Measurements from ENCODE around the gene SORBS1.

The SORBS1 gene

DNA sequence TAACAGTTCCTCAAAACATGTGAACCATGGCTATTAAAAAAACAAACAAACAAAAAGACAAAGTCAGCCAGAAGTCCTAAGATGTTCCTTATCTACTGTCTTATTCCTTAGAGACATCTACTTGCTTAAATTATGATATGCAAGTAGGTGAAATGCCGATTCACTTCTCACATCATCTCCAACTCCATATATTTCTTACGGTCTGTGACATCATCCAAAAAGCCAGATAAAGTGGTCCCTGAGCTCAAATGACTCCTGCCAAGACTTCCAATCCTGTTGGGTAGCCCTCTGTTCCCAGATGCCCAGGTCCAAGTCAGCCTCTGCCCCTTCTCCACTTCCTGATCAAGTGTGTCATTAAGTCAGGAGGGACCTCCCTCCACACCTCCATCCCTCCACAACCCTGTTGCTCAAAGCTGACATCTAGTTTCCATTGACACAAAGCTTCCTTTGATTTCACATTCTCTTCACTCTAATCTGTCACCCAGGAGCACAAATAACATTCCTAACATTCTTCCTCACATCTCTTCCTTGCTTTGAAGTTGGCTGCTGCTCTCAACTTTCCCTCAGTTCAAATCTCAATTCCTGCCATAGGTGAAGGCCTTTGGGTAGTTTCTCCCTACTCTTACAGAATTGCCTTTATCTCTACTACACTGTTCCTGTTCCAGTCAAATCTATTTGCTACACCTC is 214.3 kb downstream of the SORBS1 start:
- Histone ChIP-seq H3K9ac (ENCODE audit: low read length) (no peak overlapping the region), H3K27me3 (ENCODE audit: insufficient read depth, low read length, poor library complexity) (no peaks in the 10 kb centered on the region), H2AK5ac (ENCODE audit: low read length) (no peak overlapping the region), H3K4me2 (ENCODE audit: low read length) (no peak overlapping the region), H3K4me3 (ENCODE audit: low read length) (no peak overlapping the region), H3K23ac (ENCODE audit: low read length) (no peak overlapping the region), H3K27ac (ENCODE audit: low read depth, low read length) (no peak overlapping the region), H3K4me1 (ENCODE audit: control insufficient read depth, low read depth, low read length) (peaks cover 5% of the 10 kb centered on the region), H4K5ac (ENCODE audit: low read length) (no peak overlapping the region), H4K8ac (ENCODE audit: low read depth, low read length) (no peak overlapping the region), H2BK5ac (ENCODE audit: low read length) (no peak overlapping the region), H3K79me2 (ENCODE audit: control insufficient read depth, insufficient read depth, low read length) (no peaks in the 10 kb centered on the region), H3K4ac (ENCODE audit: low read depth, low read length) (no peak overlapping the region), H3K18ac (ENCODE audit: low read length) (no peak overlapping the region), H3K56ac (ENCODE audit: low read length) (no peak overlapping the region), H3K79me1 (ENCODE audit: low read length) (no peaks in the 10 kb centered on the region), H2BK120ac (ENCODE audit: low read depth, low read length) (no peak overlapping the region), H3K36me3 (ENCODE audit: control insufficient read depth, insufficient read depth, low read length) (no peaks in the 10 kb centered on the region), H2BK15ac (replicated peaks; ENCODE audit: low read depth) (no peak overlapping the region)
- DNase-seq: peak; percentile 98
- no CpG with 5 or more reads among the region's 2 CpGs for WGBS (ENCODE audit: extremely low coverage, insufficient coverage, low lambda C conversion rate)

DNA sequence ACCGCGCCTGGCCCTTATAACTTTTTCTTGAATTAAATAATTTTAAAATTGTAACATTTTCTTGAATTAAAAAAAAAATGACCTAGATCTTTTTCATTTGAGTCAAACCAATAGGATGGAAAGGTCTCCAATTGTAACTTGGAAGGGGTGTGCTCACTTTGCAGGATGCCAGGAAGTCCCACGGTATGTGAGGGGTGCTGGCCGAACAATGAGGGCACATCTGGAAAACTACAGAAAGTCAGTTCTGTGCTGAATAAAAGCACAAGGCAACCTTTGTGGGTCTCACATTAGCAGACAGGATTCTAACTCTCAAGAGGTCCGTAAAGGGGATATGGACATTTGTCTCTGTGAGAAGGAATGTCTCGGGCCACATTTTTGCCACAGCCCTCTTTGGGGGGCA is 217.6 kb downstream of the SORBS1 start:
- no peak overlapping the region for H4K8ac ChIP-seq (ENCODE audit: low read depth, low read length)
- H3K4me3 ChIP-seq (ENCODE audit: low read length): no peak overlapping the region
- H2AK5ac ChIP-seq (ENCODE audit: low read length): no peak overlapping the region
- no peak overlapping the region for H2BK5ac ChIP-seq (ENCODE audit: low read length)
- peak overlapping the region; percentile 81 for H3K18ac ChIP-seq (ENCODE audit: low read length)
- no peak overlapping the region for H3K27ac ChIP-seq (ENCODE audit: low read depth, low read length)
- no peaks in the 10 kb centered on the region for H3K79me2 ChIP-seq (ENCODE audit: control insufficient read depth, insufficient read depth, low read length)
- no CpG with 5 or more reads among the region's 6 CpGs for WGBS (ENCODE audit: extremely low coverage, insufficient coverage, low lambda C conversion rate)
- no peak overlapping the region for H3K56ac ChIP-seq (ENCODE audit: low read length)
- H3K36me3 ChIP-seq (ENCODE audit: control insufficient read depth, insufficient read depth, low read length): no peaks in the 10 kb centered on the region
- H3K4me1 ChIP-seq (ENCODE audit: control insufficient read depth, low read depth, low read length): peaks cover 2% of the 10 kb centered on the region
- no peaks in the 10 kb centered on the region for H3K27me3 ChIP-seq (ENCODE audit: insufficient read depth, low read length, poor library complexity)
- no peak overlapping the region for H3K23ac ChIP-seq (ENCODE audit: low read length)
- DNase-seq: no peak
- no peak overlapping the region for H3K9ac ChIP-seq (ENCODE audit: low read length)
- peak overlapping the region; percentile 87 for H2BK15ac ChIP-seq (replicated peaks; ENCODE audit: low read depth)
- H4K5ac ChIP-seq (ENCODE audit: low read length): no peak overlapping the region
- no peaks in the 10 kb centered on the region for H3K79me1 ChIP-seq (ENCODE audit: low read length)
- H3K4ac ChIP-seq (ENCODE audit: low read depth, low read length): peak overlapping the region; percentile 64
- H2BK120ac ChIP-seq (ENCODE audit: low read depth, low read length): peak overlapping the region; percentile 52
- H3K4me2 ChIP-seq (ENCODE audit: low read length): no peak overlapping the region

DNA sequence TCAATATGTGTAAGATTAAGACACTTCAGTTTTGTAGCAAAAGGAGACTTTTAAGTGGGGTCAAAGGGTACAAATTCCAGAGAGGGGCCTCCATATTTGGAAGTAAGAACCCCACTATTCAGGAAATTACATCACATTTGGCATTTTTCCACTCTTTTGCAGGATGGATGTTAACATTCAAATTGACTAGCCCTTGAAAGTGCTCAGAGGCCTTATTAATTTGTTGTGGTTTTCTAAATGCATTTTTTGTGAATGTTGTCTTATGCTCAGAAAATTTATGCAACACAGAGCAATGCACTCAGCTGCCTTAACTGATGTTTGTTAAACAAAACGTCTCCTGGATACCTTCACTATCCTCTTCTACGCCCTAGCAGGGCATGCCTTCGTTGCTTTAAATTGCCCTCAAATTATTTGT is 219.4 kb downstream of the SORBS1 start:
- no peaks in the 10 kb centered on the region for H3K36me3 ChIP-seq (ENCODE audit: control insufficient read depth, insufficient read depth, low read length)
- H3K27me3 ChIP-seq (ENCODE audit: insufficient read depth, low read length, poor library complexity): no peaks in the 10 kb centered on the region
- no CpG with 5 or more reads among the region's 3 CpGs for WGBS (ENCODE audit: extremely low coverage, insufficient coverage, low lambda C conversion rate)
- no peak overlapping the region for H4K5ac ChIP-seq (ENCODE audit: low read length)
- no peaks in the 10 kb centered on the region for H3K79me2 ChIP-seq (ENCODE audit: control insufficient read depth, insufficient read depth, low read length)
- no peaks in the 10 kb centered on the region for H3K79me1 ChIP-seq (ENCODE audit: low read length)
- no peak overlapping the region for H2AK5ac ChIP-seq (ENCODE audit: low read length)
- no peak overlapping the region for H3K4me2 ChIP-seq (ENCODE audit: low read length)
- H2BK15ac ChIP-seq (replicated peaks; ENCODE audit: low read depth): no peak overlapping the region
- H3K23ac ChIP-seq (ENCODE audit: low read length): no peak overlapping the region
- no peak overlapping the region for H4K8ac ChIP-seq (ENCODE audit: low read depth, low read length)
- H3K27ac ChIP-seq (ENCODE audit: low read depth, low read length): no peak overlapping the region
- H3K4me3 ChIP-seq (ENCODE audit: low read length): no peak overlapping the region
- peaks cover under 1% of the 10 kb centered on the region for H3K4me1 ChIP-seq (ENCODE audit: control insufficient read depth, low read depth, low read length)
- no peak overlapping the region for H3K56ac ChIP-seq (ENCODE audit: low read length)
- no peak overlapping the region for H2BK120ac ChIP-seq (ENCODE audit: low read depth, low read length)
- H3K4ac ChIP-seq (ENCODE audit: low read depth, low read length): no peak overlapping the region
- H2BK5ac ChIP-seq (ENCODE audit: low read length): no peak overlapping the region
- no peak overlapping the region for H3K18ac ChIP-seq (ENCODE audit: low read length)
- no peak for DNase-seq
- no peak overlapping the region for H3K9ac ChIP-seq (ENCODE audit: low read length)

DNA sequence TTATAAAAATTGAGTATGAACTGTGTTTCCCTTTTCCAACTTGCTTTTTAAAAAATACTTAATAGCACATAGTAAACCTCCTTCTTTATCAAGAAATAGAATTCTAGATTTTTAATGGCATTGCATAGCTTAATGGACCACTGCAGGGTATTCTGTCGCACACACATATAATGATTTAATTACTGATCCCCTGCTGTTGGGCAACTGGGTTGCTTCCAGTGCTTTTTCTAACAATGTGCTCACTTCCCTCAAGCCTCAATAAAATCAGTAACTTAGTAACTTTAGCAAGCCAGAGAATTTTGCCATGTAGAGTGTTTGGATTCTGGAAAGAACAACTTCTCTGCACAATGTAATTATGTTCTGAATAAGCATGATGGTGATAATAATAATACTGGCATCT is 221.3 kb downstream of the SORBS1 start:
- Histone ChIP-seq H3K27me3 (ENCODE audit: insufficient read depth, low read length, poor library complexity) (no peaks in the 10 kb centered on the region), H3K36me3 (ENCODE audit: control insufficient read depth, insufficient read depth, low read length) (no peaks in the 10 kb centered on the region), H3K4me2 (ENCODE audit: low read length) (no peak overlapping the region), H2BK15ac (replicated peaks; ENCODE audit: low read depth) (no peak overlapping the region), H3K4ac (ENCODE audit: low read depth, low read length) (no peak overlapping the region), H2BK120ac (ENCODE audit: low read depth, low read length) (no peak overlapping the region), H2AK5ac (ENCODE audit: low read length) (no peak overlapping the region), H3K27ac (ENCODE audit: low read depth, low read length) (no peak overlapping the region), H3K4me1 (ENCODE audit: control insufficient read depth, low read depth, low read length) (no peaks in the 10 kb centered on the region), H4K8ac (ENCODE audit: low read depth, low read length) (no peak overlapping the region), H4K5ac (ENCODE audit: low read length) (no peak overlapping the region), H3K79me2 (ENCODE audit: control insufficient read depth, insufficient read depth, low read length) (no peaks in the 10 kb centered on the region), H3K18ac (ENCODE audit: low read length) (no peak overlapping the region), H3K79me1 (ENCODE audit: low read length) (no peaks in the 10 kb centered on the region), H3K23ac (ENCODE audit: low read length) (no peak overlapping the region), H3K56ac (ENCODE audit: low read length) (no peak overlapping the region), H2BK5ac (ENCODE audit: low read length) (no peak overlapping the region), H3K9ac (ENCODE audit: low read length) (no peak overlapping the region), H3K4me3 (ENCODE audit: low read length) (no peak overlapping the region)
- no CpG with 5 or more reads among the region's 1 CpG for WGBS (ENCODE audit: extremely low coverage, insufficient coverage, low lambda C conversion rate)
- no peak for DNase-seq

DNA sequence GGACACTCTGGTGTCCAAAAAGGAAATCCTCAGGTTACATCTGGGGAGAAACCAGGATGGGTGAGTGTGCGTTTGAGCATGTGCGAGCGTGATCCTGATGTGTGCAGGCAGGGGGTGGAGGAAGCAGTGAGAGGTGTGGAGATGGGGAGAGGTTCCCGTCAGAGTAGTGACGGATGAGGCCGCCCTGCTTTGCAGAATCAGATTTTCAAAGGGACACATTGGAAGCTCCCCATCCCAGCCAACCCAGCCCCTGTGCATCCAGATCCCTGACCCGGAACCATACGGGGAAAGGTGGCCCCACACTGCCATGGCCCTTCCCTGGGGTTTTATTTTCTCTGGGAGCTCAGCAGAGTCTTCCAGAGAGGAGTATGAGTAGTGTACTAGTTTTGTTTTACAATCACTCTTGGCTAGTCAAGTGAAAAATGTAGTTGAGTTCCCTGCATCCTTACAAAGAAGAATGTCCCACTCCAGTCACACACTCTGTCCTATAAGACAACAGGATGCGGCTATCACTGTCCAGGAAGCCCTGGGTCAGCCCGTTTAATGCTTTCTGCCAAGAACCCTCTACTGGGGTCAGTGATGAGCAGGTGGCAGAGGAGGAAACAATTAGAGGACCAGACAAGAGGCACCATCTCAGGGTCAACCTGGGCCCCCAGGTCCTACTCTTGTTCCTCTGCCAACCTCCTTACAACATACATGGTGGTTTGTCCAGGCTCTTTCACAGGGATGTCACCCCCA is 223.6 kb downstream of the SORBS1 start:
- Histone ChIP-seq H4K8ac (ENCODE audit: low read depth, low read length) (no peak overlapping the region), H2AK5ac (ENCODE audit: low read length) (no peak overlapping the region), H4K5ac (ENCODE audit: low read length) (no peak overlapping the region), H3K4me3 (ENCODE audit: low read length) (no peak overlapping the region), H3K79me2 (ENCODE audit: control insufficient read depth, insufficient read depth, low read length) (no peaks in the 10 kb centered on the region), H3K36me3 (ENCODE audit: control insufficient read depth, insufficient read depth, low read length) (no peaks in the 10 kb centered on the region), H3K23ac (ENCODE audit: low read length) (no peak overlapping the region), H2BK15ac (replicated peaks; ENCODE audit: low read depth) (no peak overlapping the region), H3K27ac (ENCODE audit: low read depth, low read length) (no peak overlapping the region), H3K27me3 (ENCODE audit: insufficient read depth, low read length, poor library complexity) (no peaks in the 10 kb centered on the region), H3K79me1 (ENCODE audit: low read length) (no peaks in the 10 kb centered on the region), H3K9ac (ENCODE audit: low read length) (no peak overlapping the region), H2BK5ac (ENCODE audit: low read length) (no peak overlapping the region), H2BK120ac (ENCODE audit: low read depth, low read length) (no peak overlapping the region), H3K18ac (ENCODE audit: low read length) (no peak overlapping the region), H3K56ac (ENCODE audit: low read length) (no peak overlapping the region), H3K4ac (ENCODE audit: low read depth, low read length) (no peak overlapping the region), H3K4me2 (ENCODE audit: low read length) (no peak overlapping the region), H3K4me1 (ENCODE audit: control insufficient read depth, low read depth, low read length) (peaks cover 4% of the 10 kb centered on the region)
- DNase-seq: no peak
- WGBS (ENCODE audit: extremely low coverage, insufficient coverage, low lambda C conversion rate): no CpG with 5 or more reads among the region's 10 CpGs

Measured in mesendoderm (in vitro differentiated cells).